NCI-H1694 treated with DMSO at 0.1 percent for 48 hours (cell line): ENCODE data around the gene NRG2.

Experiments used
- DNase-seq: peaks from one replicate; lab custom pipeline; 2025; lab: John Stamatoyannopoulos, UW

NRG2 gene

DNA sequence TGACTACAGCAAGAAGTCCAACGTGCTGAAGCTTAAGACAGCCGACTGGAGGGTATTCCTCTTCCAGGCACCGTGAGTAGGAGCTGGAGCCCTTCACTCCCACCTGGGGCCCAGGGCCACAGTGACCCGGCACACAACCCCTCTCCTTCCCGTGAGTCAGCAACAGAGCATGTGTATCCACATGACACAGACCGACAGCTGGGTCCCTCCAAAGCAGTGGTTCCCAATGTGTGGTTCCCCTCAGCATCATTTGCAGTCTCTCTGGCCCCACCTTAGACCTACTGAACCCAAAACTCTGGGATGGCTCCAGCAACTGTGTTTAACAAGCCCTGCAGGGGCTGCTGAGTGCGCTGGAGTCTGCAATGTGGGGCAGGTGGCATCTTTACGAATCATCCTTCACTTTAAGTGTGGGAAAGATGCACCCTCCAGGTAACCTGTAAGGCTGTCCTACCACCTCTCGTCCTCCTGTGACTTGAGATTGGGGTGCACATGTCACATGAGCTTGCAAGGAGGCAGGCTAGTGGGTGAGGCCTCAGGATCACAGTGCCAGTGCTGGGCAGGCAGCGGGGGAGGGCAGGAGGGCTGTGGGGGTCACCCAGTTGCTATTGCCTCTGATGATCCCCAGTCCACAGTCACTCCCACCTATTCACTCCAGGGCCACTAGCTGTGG, 205.3 kb downstream of the NRG2 start:
- no peak for DNase-seq

- DNase-seq: no peak
Observed at GRCh38 chr5:139836469-139837208, 206.5 kb downstream of the NRG2 start.

DNA sequence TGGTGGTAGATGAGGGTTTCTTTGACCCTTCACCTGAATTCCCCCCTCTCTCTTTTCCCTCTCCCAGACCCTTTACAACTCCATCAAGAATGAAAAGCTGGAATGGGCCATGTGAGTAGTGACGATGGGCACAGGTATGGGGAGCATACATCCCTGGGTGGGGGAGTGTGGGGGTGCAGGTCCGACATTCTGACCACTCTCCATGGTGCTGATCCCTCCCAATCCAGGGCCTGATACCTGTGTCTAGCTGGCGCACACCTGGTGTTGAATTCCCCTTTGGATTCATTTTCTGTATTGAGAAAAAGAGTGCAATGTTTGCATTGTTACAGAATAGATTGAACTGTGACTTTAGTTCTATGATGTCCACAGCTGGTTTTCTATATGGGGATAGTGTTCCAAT, 207.4 kb downstream of the NRG2 start:
- DNase-seq: no peak

DNA sequence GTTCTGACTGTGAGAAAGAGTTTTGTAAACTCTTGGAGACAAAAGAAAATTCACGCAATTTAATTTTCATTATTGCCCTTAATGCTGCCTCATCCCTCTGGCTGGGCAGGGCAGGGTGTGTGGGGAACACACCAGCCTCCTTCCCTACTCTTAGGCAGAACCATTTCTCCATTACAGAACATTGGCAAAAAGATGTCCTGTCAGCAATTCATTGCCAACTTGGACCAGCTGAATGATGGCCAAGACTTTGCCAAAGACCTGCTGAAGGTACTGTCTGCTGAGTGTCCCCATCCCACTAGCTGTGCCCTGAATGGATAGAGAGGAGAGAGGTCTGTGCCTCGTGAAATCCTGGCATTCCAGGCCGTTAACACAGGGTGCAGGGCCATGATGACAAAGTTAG, 209.6 kb downstream of the NRG2 start:
- no peak for DNase-seq

- DNase-seq: no peak
Observed at GRCh38 chr5:139831624-139832023, 211.5 kb downstream of the NRG2 start.

GRCh38 chr5:139829471-139829870, 213.6 kb downstream of the NRG2 start:
- no peak for DNase-seq

DNA sequence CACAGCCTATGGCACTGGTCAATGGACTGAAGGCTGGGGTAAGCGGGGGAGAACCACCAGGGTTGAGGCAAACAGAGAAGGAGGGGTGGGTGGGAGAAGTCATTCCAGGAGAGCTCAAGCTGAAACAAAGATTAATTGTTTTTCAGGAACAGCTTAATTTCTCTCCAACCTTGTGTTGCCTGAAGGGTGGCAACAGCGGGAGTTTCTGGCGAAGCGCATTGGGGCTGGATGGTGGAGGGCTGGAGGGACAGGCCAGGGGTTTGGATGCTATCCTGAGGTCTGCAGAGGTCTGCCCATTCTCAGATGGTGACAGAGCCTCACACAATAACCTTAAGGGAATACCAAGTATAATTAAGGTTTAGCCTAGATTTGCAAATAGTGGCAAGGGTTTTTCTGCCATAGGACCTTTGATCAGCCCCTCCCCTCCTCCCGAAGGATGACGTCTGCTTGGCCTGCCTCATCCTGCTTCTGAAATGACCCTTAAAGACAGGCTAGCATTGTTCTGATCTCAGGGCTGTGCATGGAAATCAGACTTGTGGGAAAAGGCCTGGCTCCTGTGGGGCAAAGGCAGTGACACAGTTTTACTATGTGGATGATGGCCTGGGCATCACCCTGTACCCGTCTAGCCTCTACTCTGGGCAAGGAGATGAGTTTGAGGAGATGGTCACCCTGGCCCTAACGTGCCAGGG, 214.7 kb downstream of the NRG2 start:
- no peak for DNase-seq

DNA sequence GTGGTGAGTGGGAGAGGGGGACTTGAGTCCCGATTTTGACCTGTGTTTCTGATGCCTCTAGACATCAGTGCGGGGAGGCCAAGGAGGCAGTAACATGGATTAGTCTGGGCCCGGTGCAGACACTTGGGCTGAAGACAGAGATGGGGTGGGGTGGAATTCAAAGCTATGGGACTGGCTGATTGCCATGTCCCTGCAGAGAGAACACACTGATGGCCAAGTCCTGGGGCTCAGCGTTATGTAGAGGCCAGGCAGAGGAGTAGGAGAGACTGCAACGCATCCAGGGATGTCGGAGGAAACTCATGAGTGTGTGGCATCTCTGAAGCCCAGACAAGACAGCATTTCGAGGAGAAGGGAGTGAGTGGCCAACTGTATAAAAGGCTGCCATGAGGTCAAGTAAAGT, 217.4 kb downstream of the NRG2 start:
- DNase-seq: no peak

- DNase-seq: no peak
Observed at GRCh38 chr5:139823757-139824355, 219.2 kb downstream of the NRG2 start.

DNA sequence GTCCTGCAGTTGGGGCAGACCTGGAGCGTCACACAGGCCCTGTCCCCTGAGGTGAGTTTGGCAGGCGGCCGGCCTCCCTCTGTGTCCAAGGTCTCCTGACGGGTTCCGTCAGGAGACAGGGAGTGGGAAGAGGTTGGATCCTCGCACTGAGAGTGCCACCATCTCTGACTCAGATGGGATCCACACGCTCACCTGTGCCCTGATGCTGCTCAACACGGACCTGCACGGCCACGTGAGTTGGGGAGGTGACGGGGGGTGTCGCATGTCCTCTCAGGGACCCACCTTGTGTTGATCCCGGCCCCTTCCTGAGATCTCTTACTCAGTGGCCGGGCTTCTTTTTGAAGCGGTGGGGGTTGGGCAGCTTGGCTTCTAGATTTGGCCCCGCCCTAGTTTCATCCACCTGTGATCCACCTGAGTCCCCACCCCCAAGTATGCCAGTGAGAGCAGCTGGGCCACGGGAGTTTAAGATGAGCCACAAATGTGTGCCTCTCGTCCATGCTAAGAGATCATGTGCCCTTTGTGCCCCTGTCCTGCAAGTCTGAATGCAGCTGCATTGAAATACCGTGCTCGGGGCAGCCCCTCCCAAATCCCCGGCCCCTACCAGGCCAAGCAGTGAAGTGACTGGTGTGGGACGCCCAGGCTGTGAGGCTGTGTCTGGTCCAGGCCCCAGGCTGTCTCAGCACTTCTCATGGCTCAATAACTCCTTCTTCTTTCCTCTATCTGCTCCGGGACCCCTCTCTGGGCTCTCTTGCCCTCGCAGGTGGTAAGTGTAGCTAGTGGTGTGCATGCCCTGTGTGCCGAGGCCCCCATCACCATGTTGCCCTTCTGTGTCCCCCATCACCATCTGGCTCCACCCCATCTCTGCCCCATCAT, 220.3 kb downstream of the NRG2 start:
- DNase-seq: no peak

- no peak for DNase-seq
Observed at GRCh38 chr5:139821806-139822552, 221.1 kb downstream of the NRG2 start.

DNA sequence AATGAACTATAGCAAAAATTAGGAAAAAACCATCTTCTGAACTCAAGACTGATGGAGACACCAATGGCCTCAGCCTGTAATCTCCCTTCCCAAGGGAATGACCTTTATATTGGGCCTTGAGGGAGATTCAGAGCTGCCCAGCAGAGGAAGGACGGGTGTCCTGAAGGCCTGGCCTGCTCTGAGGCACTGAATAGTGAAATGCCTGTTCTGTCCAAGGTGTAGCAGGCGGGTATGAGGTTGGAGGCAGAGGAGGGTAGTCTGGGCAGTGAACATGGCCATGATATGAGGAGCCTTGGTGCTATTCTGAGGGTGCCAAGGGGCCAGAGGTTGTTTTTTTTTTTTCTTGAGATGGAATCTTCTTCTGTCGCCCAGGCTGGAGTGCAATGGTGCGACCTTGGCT, 222.5 kb downstream of the NRG2 start:
- no peak for DNase-seq

DNA sequence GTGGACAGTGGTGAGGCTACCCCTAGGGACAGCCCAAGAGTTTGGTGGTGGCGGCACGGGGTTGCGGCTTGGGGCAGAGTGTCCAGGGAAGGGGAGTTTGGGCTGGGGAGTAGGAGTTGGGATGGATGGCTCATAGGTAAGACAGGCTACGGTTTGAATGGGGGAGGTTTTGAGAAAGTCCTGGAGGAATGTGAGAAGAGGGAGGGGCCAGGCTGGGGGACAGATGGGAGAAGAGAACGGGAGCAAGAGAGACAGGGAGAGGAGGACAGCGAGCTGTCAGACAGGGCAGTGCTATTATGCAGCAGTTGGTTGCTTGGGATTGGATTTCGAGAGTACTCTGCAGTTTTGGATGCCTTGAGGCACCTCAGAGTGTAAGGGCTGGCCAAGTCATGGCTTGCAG, 223.0 kb downstream of the NRG2 start:
- no peak for DNase-seq

DNA sequence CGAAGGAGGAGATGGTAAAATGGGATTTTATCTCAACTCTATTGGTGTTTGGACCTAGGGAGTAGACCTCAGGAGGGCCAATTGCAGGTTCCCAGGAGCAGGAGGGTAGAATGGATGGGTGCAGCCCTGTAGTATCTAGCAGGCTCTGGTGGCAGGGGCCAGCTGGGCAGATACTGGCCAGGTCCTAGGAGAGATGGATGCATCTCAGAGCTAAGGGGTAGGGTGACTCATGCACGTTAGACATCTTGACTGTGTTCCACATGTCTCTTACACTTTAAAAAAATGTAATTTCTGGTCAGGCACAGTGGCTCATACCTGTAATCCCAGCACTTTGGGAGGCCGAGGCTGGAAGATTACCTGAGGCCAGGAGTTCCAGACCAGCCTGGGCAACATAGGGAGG, 225.1 kb downstream of the NRG2 start:
- no peak for DNase-seq

DNA sequence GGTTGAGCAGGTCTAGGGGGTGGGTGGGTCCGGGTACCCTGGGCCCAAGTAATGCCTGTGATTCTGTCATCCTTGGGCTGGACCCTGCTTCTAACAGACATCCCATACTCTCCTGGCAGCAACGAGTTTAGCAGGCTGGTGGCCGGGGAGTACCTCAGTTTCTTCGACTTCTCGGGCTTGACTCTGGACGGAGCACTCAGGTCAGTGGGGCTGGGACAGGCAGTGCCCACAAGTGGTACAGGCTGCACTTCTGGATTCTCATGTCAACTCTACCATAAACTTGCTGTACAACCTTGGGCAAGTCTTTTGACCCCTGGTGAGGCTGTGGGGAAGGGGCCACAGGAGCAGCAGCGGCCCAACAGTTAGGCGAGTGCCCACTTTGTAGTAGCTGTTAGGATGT, 225.7 kb downstream of the NRG2 start:
- no peak for DNase-seq

DNA sequence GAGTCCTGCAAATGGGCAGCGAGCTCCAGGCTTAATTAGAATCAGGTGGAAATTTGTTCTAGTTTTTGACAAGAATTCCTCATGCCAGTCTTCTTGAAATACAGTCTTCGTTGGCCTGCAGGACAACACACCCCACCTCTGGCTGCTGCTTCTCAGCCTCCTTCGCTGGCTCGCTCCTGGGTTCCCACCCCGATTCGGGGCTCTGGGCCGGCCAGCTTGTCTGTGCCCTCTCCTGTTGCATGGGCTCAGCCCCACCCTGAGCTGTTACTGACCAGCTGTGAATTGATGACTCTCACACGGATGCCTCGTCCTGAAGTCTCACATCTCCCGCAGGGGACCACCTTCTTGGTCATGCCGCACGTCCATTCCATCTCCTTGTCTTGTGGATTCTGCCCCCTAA, 226.5 kb downstream of the NRG2 start:
- DNase-seq: no peak

GRCh38 chr5:139814704-139815280, 228.3 kb downstream of the NRG2 start:
- DNase-seq: no peak

DNA sequence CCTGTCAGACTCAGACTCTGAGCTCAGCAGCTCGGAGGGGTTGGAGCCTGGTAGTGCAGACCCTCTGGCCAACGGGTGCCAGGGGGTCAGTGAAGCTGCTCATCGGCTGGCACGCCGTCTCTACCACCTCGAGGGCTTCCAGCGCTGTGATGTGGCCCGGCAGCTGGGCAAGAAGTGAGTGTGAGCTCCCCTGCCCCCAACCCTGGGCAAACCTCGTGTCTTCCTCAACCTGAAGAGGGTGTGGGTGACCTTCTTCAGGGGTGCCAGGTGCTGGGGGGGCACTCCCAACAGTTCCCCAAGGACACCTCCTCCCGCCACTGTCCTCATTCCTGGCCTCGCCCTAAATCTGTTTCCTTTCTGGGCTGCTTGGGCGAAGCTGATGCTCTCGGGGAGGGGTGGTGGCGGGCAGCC, 228.9 kb downstream of the NRG2 start:
- DNase-seq: no peak

GRCh38 chr5:139812836-139813805, 230.0 kb downstream of the NRG2 start:
- DNase-seq: no peak

GRCh38 chr5:139812323-139812722, 230.8 kb downstream of the NRG2 start:
- no peak for DNase-seq
